Tibial nerve (tissue), 4 donors: ENCODE measurements around the gene LRRC14B.

ENCODE experiments used
- EP300 ChIP-seq, 2 donors: sonication (generic); formaldehyde crosslinking; IDR thresholded peaks; one replicate each; pipeline ENCODE4 v1.6.1; 2017; ENCODE audit warnings: antibody characterized with exemption in 2 of 2, mild to moderate bottlenecking in 1 of 2
- POLR2A ChIP-seq, 2 donors: fragments of 450-650 bp; IDR thresholded peaks; one replicate each; pipeline ENCODE4 v1.6.1; 2017; ENCODE audit warnings: antibody characterized with exemption in 2 of 2, mild to moderate bottlenecking in 2 of 2, moderate library complexity in 2 of 2
- TF ChIP-seq, protein P1 (sequence below), 5 experiments: fragments of 200-600 bp in 3 of 5; fragments of 450-650 bp in 2 of 5; sonication (generic) in 3 of 5; IDR thresholded peaks; one replicate each; pipeline ENCODE4 v1.5.1; 2016 to 2019; ENCODE audit warnings: antibody characterized with exemption in 5 of 5, mild to moderate bottlenecking in 3 of 5, moderate library complexity in 2 of 5

DNA sequence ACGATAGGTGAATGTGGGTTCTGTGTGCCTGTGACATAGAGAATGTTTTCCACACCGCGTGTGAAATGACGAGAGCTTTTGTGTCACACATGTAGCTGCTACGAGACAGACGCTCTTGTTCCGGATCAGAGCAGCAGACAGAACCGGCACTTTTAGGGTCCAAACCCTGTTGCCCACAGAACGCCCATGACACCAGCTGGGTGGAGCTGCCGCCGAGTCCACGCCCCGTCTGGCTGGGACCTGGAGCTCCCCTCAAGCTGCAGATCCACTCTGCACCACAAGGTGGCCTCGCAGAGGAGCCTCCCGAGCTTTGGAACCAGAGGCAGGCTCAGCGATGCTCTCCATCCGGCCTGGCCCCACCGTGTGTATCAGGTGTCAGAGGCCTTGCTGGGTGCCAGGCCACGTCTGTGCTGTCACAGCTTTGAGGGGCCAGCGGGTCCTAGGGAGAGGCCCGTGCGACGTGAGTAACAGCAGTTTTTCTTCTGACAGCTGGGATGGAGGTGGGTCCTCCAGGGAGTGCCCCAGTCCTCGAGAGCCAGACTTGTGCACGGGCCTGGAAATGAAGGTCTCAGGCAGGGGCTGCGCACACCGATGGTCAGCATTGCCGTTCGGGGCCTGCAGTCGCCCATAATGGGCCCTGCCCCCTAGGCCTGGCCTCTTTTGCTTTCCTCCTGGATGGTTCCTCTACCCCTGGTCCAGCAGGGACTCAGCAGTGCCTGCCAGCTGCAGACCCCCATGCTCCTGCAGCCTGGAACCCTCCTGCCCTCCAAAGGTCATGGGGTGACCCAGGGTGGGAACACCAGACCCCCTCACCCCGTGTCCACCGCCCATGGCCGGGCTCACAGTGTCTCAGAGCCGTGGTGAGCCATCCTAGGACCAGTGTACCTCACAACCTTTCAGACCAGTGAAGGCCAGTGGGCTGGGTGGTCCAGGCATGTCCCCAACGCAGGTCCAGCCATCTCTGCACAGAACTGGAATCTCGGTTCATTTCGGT lies 2.5 kb upstream of the LRRC14B start:
- TF ChIP-seq, protein P1, sequence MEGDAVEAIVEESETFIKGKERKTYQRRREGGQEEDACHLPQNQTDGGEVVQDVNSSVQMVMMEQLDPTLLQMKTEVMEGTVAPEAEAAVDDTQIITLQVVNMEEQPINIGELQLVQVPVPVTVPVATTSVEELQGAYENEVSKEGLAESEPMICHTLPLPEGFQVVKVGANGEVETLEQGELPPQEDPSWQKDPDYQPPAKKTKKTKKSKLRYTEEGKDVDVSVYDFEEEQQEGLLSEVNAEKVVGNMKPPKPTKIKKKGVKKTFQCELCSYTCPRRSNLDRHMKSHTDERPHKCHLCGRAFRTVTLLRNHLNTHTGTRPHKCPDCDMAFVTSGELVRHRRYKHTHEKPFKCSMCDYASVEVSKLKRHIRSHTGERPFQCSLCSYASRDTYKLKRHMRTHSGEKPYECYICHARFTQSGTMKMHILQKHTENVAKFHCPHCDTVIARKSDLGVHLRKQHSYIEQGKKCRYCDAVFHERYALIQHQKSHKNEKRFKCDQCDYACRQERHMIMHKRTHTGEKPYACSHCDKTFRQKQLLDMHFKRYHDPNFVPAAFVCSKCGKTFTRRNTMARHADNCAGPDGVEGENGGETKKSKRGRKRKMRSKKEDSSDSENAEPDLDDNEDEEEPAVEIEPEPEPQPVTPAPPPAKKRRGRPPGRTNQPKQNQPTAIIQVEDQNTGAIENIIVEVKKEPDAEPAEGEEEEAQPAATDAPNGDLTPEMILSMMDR (IDR thresholded peaks at IDR 0.05): peak; percentile 87 to 96 (median 91)
- no peak for TF ChIP-seq POLR2A (IDR thresholded peaks at IDR 0.05)
- TF ChIP-seq EP300 (IDR thresholded peaks at IDR 0.05): peak in 1 of 2 donors; percentile 17
